ENCODE measurements around the gene WDTC1. TPM values are rescaled to one million over a fixed set of nuclear protein-coding genes. Genes with fewer than 3 reads are reported as not detected.

The WDTC1 gene
- total RNA-seq, 1 experiment from 2014 or later: 23.7 TPM

- CTCF ChIA-PET: no interaction called here
- Histone ChIP-seq H4K20me1 (ENCODE audit: low read length) (no peaks in the 10 kb centered on the region), H3K79me2 (ENCODE audit: low read length) (no peaks in the 10 kb centered on the region), H3F3A (ENCODE audit: low read length, unreplicated experiment) (no peaks in the 10 kb centered on the region), H3K9me3 (ENCODE audit: low read length) (no peaks in the 10 kb centered on the region), H3K4me3 (ENCODE audit: low read length) (no peak overlapping the region), H3K4me2 (ENCODE audit: low read length) (peak overlapping the region; percentile 30), H3K9me2 (replicated peaks; ENCODE audit: low read length) (no peaks in the 10 kb centered on the region), H3K36me3 (ENCODE audit: low read depth, low read length) (peaks cover 4% of the 10 kb centered on the region; the same call in 1 of the 2 replicates), H3K27ac (ENCODE audit: low read length) (peak overlapping the region; percentile 50), H3K27me3 (ENCODE audit: low read length) (no peaks in the 10 kb centered on the region), H2AFZ (ENCODE audit: low read length) (no peak overlapping the region), H3K9ac (ENCODE audit: low read length) (no peak overlapping the region), H3K4me1 (ENCODE audit: insufficient read depth, low read length) (peaks cover 11% of the 10 kb centered on the region)
- intact Hi-C loops (cut with micrococcal nuclease): no loop called here
- ATAC-seq (peak; percentile 92), DNase-seq (peak; percentile 88)
- POLR2A ChIA-PET (ENCODE audit: unreplicated experiment): no interaction called here
- no TSS peak for BruUV-seq (replicated peaks)
- no peak for TF ChIP-seq CTCF (conservative IDR thresholded peaks at IDR 0.05; ENCODE audit: low read depth, low read length)
- TF ChIP-seq EZH2phosphoT487 (IDR thresholded peaks at IDR 0.05; ENCODE audit: borderline replicate concordance, low read length): no peak
- no peak for TF ChIP-seq EZH2 (IDR thresholded peaks at IDR 0.05; ENCODE audit: low read length, unreplicated experiment)
Observed at GRCh38 chr1:27292106-27292505, 57.7 kb downstream of the WDTC1 start.

- CTCF ChIA-PET: no interaction called here
- DNase-seq (no peak), ATAC-seq (no peak)
- Histone ChIP-seq H3K4me2 (ENCODE audit: low read length) (no peak overlapping the region), H3K9ac (ENCODE audit: low read length) (no peak overlapping the region), H3K4me1 (ENCODE audit: insufficient read depth, low read length) (peaks cover 14% of the 10 kb centered on the region), H3K9me2 (replicated peaks; ENCODE audit: low read length) (no peaks in the 10 kb centered on the region), H3K27ac (ENCODE audit: low read length) (no peak overlapping the region), H2AFZ (ENCODE audit: low read length) (no peak overlapping the region), H3K4me3 (ENCODE audit: low read length) (no peak overlapping the region), H3K79me2 (ENCODE audit: low read length) (no peaks in the 10 kb centered on the region), H3F3A (ENCODE audit: low read length, unreplicated experiment) (no peaks in the 10 kb centered on the region), H3K36me3 (ENCODE audit: low read depth, low read length) (peaks cover 8% of the 10 kb centered on the region; the same call in 1 of the 2 replicates), H3K27me3 (ENCODE audit: low read length) (no peaks in the 10 kb centered on the region), H3K9me3 (ENCODE audit: low read length) (no peaks in the 10 kb centered on the region), H4K20me1 (ENCODE audit: low read length) (no peaks in the 10 kb centered on the region)
- no TSS peak for BruUV-seq (replicated peaks)
- POLR2A ChIA-PET (ENCODE audit: unreplicated experiment): no interaction called here
- TF ChIP-seq EZH2phosphoT487 (IDR thresholded peaks at IDR 0.05; ENCODE audit: borderline replicate concordance, low read length) (no peak), CTCF (conservative IDR thresholded peaks at IDR 0.05; ENCODE audit: low read depth, low read length) (no peak)
- intact Hi-C loops (cut with micrococcal nuclease): no loop called here
Observed at GRCh38 chr1:27293915-27294314, 59.5 kb downstream of the WDTC1 start.

- TF ChIP-seq CTCF (conservative IDR thresholded peaks at IDR 0.05; ENCODE audit: low read depth, low read length) (peak; percentile 67), EZH2phosphoT487 (IDR thresholded peaks at IDR 0.05; ENCODE audit: borderline replicate concordance, low read length) (no peak), EZH2 (IDR thresholded peaks at IDR 0.05; ENCODE audit: low read length, unreplicated experiment) (no peak)
- Histone ChIP-seq H3K36me3 (ENCODE audit: low read depth, low read length) (peaks cover 8% of the 10 kb centered on the region; the same call in 1 of the 2 replicates), H3K79me2 (ENCODE audit: low read length) (no peaks in the 10 kb centered on the region), H3K27me3 (ENCODE audit: low read length) (no peaks in the 10 kb centered on the region), H3K4me3 (ENCODE audit: low read length) (no peak overlapping the region), H3F3A (ENCODE audit: low read length, unreplicated experiment) (no peaks in the 10 kb centered on the region), H3K9me3 (ENCODE audit: low read length) (no peaks in the 10 kb centered on the region), H2AFZ (ENCODE audit: low read length) (no peak overlapping the region), H3K27ac (ENCODE audit: low read length) (no peak overlapping the region), H4K20me1 (ENCODE audit: low read length) (no peaks in the 10 kb centered on the region), H3K4me2 (ENCODE audit: low read length) (no peak overlapping the region), H3K9ac (ENCODE audit: low read length) (no peak overlapping the region), H3K9me2 (replicated peaks; ENCODE audit: low read length) (no peaks in the 10 kb centered on the region), H3K4me1 (ENCODE audit: insufficient read depth, low read length) (peaks cover 28% of the 10 kb centered on the region)
- CTCF ChIA-PET: interaction anchor here (0.5 to 1.0 kb wide), 11 partner anchors 53 to 307 kb away, joined by 3 to 7 read pairs (median 3); partner anchors contain the start of gene AHDC1
- BruUV-seq (replicated peaks): no TSS peak
- intact Hi-C loops (cut with micrococcal nuclease): no loop called here
- POLR2A ChIA-PET (ENCODE audit: unreplicated experiment): interaction anchor here (0.7 kb wide), 1 partner anchor 75 kb away, joined by 17 read pairs; no protein-coding TSS in a partner anchor
- ATAC-seq (peak; percentile 6; the same call in 1 of the 2 replicates), DNase-seq (peak; percentile 64)
Observed at GRCh38 chr1:27296773-27297291, 62.4 kb downstream of the WDTC1 start.
